GM23338 (cell line): ENCODE results near the gene TOP1. TPM values are rescaled to one million over a fixed set of nuclear protein-coding genes. Genes with fewer than 3 reads are reported as not detected.

ENCODE experiments used
- ATAC-seq: fragments of 200-7000 bp; cut with Tn5 transposase; 3 replicates; pipeline ENCODE4 v1.9.1; 2020
- DNase-seq: peaks from one replicate; pipeline ENCODE4 v3.0.0-alpha.2; 2015; ENCODE audit warnings: low spot score
- H2AFZ ChIP-seq: fragments of 200-600 bp; sonication (generic); 2 replicates; pipeline ENCODE4 v1.8.0; 2016; ENCODE audit warnings: antibody characterized with exemption, mild to moderate bottlenecking, moderate library complexity
- H3F3A ChIP-seq: fragments of 200-600 bp; sonication (generic); replicated peaks from 2 replicates; pipeline ENCODE4 v1.8.0; 2017; ENCODE audit warnings: antibody characterized with exemption, mixed run types, low read depth
- H3K27ac ChIP-seq: fragments of 200-600 bp; sonication (generic); 2 replicates; pipeline ENCODE4 v1.6.1; 2016; ENCODE audit warnings: low read depth
- H3K27me3 ChIP-seq: fragments of 200-600 bp; sonication (generic); 2 replicates; pipeline ENCODE4 v1.8.0; 2016; ENCODE audit warnings: mild to moderate bottlenecking, mixed run types, moderate library complexity; ENCODE audit not compliant: insufficient read depth
- H3K36me3 ChIP-seq: fragments of 200-600 bp; sonication (generic); 2 replicates; pipeline ENCODE4 v1.8.0; 2016; ENCODE audit warnings: mild to moderate bottlenecking; ENCODE audit not compliant: insufficient read depth
- H3K4me1 ChIP-seq: fragments of 200-600 bp; sonication (generic); 2 replicates; pipeline ENCODE4 v1.8.0; 2016; ENCODE audit warnings: mild to moderate bottlenecking, moderate library complexity; ENCODE audit not compliant: insufficient read depth
- H3K4me2 ChIP-seq: fragments of 200-600 bp; sonication (generic); 2 replicates; pipeline ENCODE4 v1.7.1; 2017; ENCODE audit warnings: mixed run types
- H3K4me3 ChIP-seq: fragments of 200-600 bp; sonication (generic); 2 replicates; pipeline ENCODE4 v1.6.1; 2016; ENCODE audit warnings: mixed run types
- H3K79me2 ChIP-seq: fragments of 200-600 bp; sonication (generic); replicated peaks from 2 replicates; pipeline ENCODE4 v1.8.0; 2017; ENCODE audit warnings: mild to moderate bottlenecking; ENCODE audit not compliant: insufficient read depth
- H3K9me2 ChIP-seq: fragments of 200-600 bp; sonication (generic); 2 replicates; pipeline ENCODE4 v1.8.0; 2017; ENCODE audit not compliant: insufficient read depth
- H4K20me1 ChIP-seq: fragments of 200-600 bp; sonication (generic); replicated peaks from 2 replicates; pipeline ENCODE4 v1.8.0; 2017; ENCODE audit warnings: mild to moderate bottlenecking; ENCODE audit not compliant: insufficient read depth
- H3K27ac Mint-ChIP-seq: 2 replicates; pipeline ENCODE4 v1.8.0; 2020; ENCODE audit warnings: inconsistent platforms, mild to moderate bottlenecking, moderate library complexity, mixed read lengths
- H3K27me3 Mint-ChIP-seq: 3 replicates; pipeline ENCODE4 v1.8.0; 2022; ENCODE audit warnings: low read depth, mild to moderate bottlenecking, moderate library complexity, mixed read lengths, inconsistent platforms; ENCODE audit not compliant: insufficient read depth, poor library complexity
- H3K36me3 Mint-ChIP-seq: 3 replicates; pipeline ENCODE4 v1.8.0; 2021; ENCODE audit warnings: low read depth, mild to moderate bottlenecking, inconsistent platforms, moderate library complexity, mixed read lengths
- H3K4me1 Mint-ChIP-seq: 3 replicates; pipeline ENCODE4 v1.8.0; 2020; ENCODE audit warnings: mild to moderate bottlenecking, inconsistent platforms, mixed read lengths
- H3K4me3 Mint-ChIP-seq: 3 replicates; pipeline ENCODE4 v1.8.0; 2021; ENCODE audit warnings: moderate library complexity, mild to moderate bottlenecking, inconsistent platforms, mixed read lengths
- H3K9me3 Mint-ChIP-seq: 3 replicates; pipeline ENCODE4 v1.8.0; 2020; ENCODE audit warnings: moderate library complexity, mild to moderate bottlenecking, inconsistent platforms, mixed read lengths
- CREB1 ChIP-seq: fragments of 250-450 bp; sonication (Bioruptor Pico); IDR thresholded peaks from 2 replicates; pipeline ENCODE4 v1.5.0; 2020; ENCODE audit warnings: low read depth, mild to moderate bottlenecking, moderate library complexity
- EZH2 ChIP-seq: fragments of 200-600 bp; sonication (generic); IDR thresholded peaks from one replicate; pipeline ENCODE4 v1.8.0; 2017; ENCODE audit warnings: antibody characterized with exemption, mild to moderate bottlenecking, low read depth; ENCODE audit not compliant: unreplicated experiment
- polyA plus RNA-seq: library from polyadenylated mRNA; unstranded; fragments of >200 nt; fragmentation: Nextera tagmentation; extraction: Ambion mirVana; gene quantifications from 2 replicates; pipeline ENCODE4 v1.2.1, GENCODE V29; 2016
- total RNA-seq: library from RNA; depleted of rRNA; stranded (reverse); fragments of >200 nt; shearing (Covaris generic); gene quantifications from 2 replicates; pipeline ENCODE4 v1.2.3, GENCODE V29; 2014
- TF ChIP-seq, protein P1 (sequence below): IDR thresholded peaks from one replicate; pipeline ENCODE4 v1.6.1; 2018; ENCODE audit warnings: antibody characterized with exemption; ENCODE audit not compliant: unreplicated experiment
- TF ChIP-seq, protein P2 (sequence below), 2 experiments: fragments of 200-600 bp in 1 of 2; sonication (generic) in 1 of 2; conservative IDR thresholded peaks; 2 replicates each; pipeline versions ENCODE4 v1.5.1 to v1.6.1; 2016 to 2017; ENCODE audit warnings: antibody characterized with exemption in 2 of 2, low read depth in 2 of 2, mild to moderate bottlenecking in 2 of 2, moderate library complexity in 1 of 2
- TF ChIP-seq, protein P3 (sequence below): fragments of 250-450 bp; sonication (Bioruptor Pico); IDR thresholded peaks from 2 replicates; pipeline ENCODE4 v1.5.0; 2020; ENCODE audit warnings: mild to moderate bottlenecking, moderate library complexity

TOP1 gene
- total and polyA plus RNA-seq, 2 experiments from 2014 or later = 62.4 to 101 TPM

DNA sequence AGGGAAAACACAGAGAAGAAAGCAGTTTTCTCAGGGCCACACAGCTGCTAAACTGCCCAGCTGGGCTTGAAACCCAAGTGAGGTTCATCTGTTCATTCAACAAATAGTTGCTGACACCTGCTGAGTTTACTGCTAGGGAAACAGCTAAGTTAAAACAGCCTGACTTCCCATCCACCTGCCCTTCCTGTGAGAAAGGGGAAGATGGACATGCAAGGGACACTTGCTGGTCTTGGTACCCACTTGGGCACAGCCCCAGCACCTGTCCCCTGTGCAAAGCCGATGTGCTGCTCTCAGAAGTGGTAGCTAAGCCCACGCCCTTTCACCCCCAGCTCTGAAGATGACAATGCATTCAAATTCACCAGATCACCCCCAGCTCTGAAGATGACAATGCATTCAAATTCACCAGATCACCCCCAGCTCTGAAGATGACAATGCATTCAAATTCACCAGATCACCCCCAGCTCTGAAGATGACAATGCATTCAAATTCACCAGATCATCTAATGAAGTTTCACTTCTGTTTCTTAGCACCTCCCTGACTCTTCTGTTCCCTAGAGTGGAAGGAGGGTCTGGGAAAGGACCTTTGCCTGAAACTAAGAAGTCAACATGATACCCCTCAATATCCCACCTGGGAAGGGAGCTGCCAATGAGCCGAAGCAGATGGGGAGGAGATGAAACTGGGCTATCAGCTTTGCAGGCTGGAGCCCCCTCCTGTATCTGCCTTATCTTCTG lies 46.0 kb upstream of the TOP1 start (continued):
- TF ChIP-seq, protein P1, sequence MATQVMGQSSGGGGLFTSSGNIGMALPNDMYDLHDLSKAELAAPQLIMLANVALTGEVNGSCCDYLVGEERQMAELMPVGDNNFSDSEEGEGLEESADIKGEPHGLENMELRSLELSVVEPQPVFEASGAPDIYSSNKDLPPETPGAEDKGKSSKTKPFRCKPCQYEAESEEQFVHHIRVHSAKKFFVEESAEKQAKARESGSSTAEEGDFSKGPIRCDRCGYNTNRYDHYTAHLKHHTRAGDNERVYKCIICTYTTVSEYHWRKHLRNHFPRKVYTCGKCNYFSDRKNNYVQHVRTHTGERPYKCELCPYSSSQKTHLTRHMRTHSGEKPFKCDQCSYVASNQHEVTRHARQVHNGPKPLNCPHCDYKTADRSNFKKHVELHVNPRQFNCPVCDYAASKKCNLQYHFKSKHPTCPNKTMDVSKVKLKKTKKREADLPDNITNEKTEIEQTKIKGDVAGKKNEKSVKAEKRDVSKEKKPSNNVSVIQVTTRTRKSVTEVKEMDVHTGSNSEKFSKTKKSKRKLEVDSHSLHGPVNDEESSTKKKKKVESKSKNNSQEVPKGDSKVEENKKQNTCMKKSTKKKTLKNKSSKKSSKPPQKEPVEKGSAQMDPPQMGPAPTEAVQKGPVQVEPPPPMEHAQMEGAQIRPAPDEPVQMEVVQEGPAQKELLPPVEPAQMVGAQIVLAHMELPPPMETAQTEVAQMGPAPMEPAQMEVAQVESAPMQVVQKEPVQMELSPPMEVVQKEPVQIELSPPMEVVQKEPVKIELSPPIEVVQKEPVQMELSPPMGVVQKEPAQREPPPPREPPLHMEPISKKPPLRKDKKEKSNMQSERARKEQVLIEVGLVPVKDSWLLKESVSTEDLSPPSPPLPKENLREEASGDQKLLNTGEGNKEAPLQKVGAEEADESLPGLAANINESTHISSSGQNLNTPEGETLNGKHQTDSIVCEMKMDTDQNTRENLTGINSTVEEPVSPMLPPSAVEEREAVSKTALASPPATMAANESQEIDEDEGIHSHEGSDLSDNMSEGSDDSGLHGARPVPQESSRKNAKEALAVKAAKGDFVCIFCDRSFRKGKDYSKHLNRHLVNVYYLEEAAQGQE = no peak

DNA sequence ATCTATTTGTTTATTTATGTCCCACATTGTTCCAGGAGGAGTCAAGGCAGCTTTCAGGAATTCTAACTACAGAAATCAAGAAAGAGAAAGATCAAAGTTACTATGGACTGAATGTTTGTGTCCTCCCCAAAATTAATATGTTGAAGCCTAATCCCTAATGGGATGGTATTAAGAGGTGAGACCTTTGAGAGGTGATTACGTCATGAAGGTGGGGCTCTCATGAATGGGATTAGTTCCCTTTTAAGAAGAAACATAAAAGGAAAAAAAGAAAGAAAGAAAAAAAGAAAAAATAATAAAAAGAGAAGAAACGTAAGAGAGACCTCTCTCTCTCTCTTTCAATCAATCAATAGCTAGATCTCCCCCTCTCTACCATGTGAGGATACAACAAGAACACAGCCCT lies 44.7 kb upstream of the TOP1 start:
- H2AFZ ChIP-seq = no peak overlapping the region
- DNase-seq (no peak), ATAC-seq (no peak)
- H3K9me2 ChIP-seq = no peaks in the 10 kb centered on the region; the same call in 1 of the 2 replicates
- Mint-ChIP-seq H3K4me1 (no peaks in the 10 kb centered on the region), H3K27me3 (peaks cover 4% of the 10 kb centered on the region), H3K27ac (no peak overlapping the region), H3K4me3 (no peak overlapping the region), H3K36me3 (no peaks in the 10 kb centered on the region), H3K9me3 (peaks cover 23% of the 10 kb centered on the region)
- no peaks in the 10 kb centered on the region for H3F3A ChIP-seq
- TF ChIP-seq, protein P2, sequence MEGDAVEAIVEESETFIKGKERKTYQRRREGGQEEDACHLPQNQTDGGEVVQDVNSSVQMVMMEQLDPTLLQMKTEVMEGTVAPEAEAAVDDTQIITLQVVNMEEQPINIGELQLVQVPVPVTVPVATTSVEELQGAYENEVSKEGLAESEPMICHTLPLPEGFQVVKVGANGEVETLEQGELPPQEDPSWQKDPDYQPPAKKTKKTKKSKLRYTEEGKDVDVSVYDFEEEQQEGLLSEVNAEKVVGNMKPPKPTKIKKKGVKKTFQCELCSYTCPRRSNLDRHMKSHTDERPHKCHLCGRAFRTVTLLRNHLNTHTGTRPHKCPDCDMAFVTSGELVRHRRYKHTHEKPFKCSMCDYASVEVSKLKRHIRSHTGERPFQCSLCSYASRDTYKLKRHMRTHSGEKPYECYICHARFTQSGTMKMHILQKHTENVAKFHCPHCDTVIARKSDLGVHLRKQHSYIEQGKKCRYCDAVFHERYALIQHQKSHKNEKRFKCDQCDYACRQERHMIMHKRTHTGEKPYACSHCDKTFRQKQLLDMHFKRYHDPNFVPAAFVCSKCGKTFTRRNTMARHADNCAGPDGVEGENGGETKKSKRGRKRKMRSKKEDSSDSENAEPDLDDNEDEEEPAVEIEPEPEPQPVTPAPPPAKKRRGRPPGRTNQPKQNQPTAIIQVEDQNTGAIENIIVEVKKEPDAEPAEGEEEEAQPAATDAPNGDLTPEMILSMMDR (conservative IDR thresholded peaks at IDR 0.05; ENCODE audit: low read depth in 2 of 2) = no peak
- TF ChIP-seq, protein P3, sequence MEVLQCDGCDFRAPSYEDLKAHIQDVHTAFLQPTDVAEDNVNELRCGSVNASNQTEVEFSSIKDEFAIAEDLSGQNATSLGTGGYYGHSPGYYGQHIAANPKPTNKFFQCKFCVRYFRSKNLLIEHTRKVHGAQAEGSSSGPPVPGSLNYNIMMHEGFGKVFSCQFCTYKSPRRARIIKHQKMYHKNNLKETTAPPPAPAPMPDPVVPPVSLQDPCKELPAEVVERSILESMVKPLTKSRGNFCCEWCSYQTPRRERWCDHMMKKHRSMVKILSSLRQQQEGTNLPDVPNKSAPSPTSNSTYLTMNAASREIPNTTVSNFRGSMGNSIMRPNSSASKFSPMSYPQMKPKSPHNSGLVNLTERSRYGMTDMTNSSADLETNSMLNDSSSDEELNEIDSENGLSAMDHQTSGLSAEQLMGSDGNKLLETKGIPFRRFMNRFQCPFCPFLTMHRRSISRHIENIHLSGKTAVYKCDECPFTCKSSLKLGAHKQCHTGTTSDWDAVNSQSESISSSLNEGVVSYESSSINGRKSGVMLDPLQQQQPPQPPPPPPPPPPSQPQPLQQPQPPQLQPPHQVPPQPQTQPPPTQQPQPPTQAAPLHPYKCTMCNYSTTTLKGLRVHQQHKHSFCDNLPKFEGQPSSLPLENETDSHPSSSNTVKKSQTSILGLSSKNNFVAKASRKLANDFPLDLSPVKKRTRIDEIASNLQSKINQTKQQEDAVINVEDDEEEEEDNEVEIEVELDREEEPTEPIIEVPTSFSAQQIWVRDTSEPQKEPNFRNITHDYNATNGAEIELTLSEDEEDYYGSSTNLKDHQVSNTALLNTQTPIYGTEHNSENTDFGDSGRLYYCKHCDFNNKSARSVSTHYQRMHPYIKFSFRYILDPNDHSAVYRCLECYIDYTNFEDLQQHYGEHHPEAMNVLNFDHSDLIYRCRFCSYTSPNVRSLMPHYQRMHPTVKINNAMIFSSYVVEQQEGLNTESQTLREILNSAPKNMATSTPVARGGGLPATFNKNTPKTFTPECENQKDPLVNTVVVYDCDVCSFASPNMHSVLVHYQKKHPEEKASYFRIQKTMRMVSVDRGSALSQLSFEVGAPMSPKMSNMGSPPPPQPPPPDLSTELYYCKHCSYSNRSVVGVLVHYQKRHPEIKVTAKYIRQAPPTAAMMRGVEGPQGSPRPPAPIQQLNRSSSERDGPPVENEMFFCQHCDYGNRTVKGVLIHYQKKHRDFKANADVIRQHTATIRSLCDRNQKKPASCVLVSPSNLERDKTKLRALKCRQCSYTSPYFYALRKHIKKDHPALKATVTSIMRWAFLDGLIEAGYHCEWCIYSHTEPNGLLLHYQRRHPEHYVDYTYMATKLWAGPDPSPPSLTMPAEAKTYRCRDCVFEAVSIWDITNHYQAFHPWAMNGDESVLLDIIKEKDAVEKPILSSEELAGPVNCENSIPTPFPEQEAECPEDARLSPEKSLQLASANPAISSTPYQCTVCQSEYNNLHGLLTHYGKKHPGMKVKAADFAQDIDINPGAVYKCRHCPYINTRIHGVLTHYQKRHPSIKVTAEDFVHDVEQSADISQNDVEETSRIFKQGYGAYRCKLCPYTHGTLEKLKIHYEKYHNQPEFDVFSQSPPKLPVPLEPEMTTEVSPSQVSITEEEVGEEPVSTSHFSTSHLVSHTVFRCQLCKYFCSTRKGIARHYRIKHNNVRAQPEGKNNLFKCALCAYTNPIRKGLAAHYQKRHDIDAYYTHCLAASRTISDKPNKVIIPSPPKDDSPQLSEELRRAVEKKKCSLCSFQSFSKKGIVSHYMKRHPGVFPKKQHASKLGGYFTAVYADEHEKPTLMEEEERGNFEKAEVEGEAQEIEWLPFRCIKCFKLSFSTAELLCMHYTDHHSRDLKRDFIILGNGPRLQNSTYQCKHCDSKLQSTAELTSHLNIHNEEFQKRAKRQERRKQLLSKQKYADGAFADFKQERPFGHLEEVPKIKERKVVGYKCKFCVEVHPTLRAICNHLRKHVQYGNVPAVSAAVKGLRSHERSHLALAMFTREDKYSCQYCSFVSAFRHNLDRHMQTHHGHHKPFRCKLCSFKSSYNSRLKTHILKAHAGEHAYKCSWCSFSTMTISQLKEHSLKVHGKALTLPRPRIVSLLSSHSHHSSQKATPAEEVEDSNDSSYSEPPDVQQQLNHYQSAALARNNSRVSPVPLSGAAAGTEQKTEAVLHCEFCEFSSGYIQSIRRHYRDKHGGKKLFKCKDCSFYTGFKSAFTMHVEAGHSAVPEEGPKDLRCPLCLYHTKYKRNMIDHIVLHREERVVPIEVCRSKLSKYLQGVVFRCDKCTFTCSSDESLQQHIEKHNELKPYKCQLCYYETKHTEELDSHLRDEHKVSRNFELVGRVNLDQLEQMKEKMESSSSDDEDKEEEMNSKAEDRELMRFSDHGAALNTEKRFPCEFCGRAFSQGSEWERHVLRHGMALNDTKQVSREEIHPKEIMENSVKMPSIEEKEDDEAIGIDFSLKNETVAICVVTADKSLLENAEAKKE = no peak
- TF ChIP-seq EZH2 (no peak), CREB1 (CRISPR knock-in tag) (no peak)
- H4K20me1 ChIP-seq = no peaks in the 10 kb centered on the region
- no peaks in the 10 kb centered on the region for H3K4me1 ChIP-seq
- H3K79me2 ChIP-seq = no peaks in the 10 kb centered on the region
- H3K36me3 ChIP-seq = no peaks in the 10 kb centered on the region
- no peak overlapping the region for H3K4me3 ChIP-seq
- H3K4me2 ChIP-seq = no peak overlapping the region
- H3K27me3 ChIP-seq = no peaks in the 10 kb centered on the region
- no peak overlapping the region for H3K27ac ChIP-seq
